Liver (tissue), 9 donors: ENCODE measurements around the gene CCM2. TPM values are rescaled to one million over a fixed set of nuclear protein-coding genes. Genes with fewer than 3 reads are reported as not detected.

Experiments used
- DNase-seq: peaks from one replicate; pipeline ENCODE4 v3.0.0-alpha.2; 2017; ENCODE audit warnings: low spot score
- H3K27ac ChIP-seq, 2 donors: one replicate each; pipeline ENCODE4 v1.7.0; 2013; ENCODE audit warnings: inconsistent platforms in 2 of 2, low read length in 2 of 2, control low read depth in 1 of 2, low read depth in 1 of 2, mild to moderate bottlenecking in 1 of 2
- H3K27me3 ChIP-seq, 4 donors: one replicate each; pipeline versions ENCODE4 v1.6.1 to v1.7.0; 2013; ENCODE audit warnings: low read length in 3 of 4, inconsistent platforms in 1 of 4, mild to moderate bottlenecking in 1 of 4, moderate library complexity in 1 of 4; ENCODE audit not compliant: control insufficient read depth in 4 of 4, insufficient read depth in 4 of 4
- H3K36me3 ChIP-seq, 4 donors: one replicate each; pipeline versions ENCODE4 v1.6.1 to v1.7.0; 2013; ENCODE audit warnings: low read length in 3 of 4, mild to moderate bottlenecking in 3 of 4, low read depth in 1 of 4, moderate library complexity in 1 of 4; ENCODE audit not compliant: control insufficient read depth in 4 of 4, insufficient read depth in 3 of 4
- H3K4me1 ChIP-seq, 4 donors: one replicate each; pipeline versions ENCODE4 v1.6.1 to v1.7.0; 2013; ENCODE audit warnings: low read length in 3 of 4, mild to moderate bottlenecking in 3 of 4, moderate library complexity in 1 of 4; ENCODE audit not compliant: control insufficient read depth in 4 of 4, insufficient read depth in 4 of 4
- H3K4me3 ChIP-seq, 3 donors: one replicate each; pipeline versions ENCODE4 v1.6.1 to v1.7.0; 2013; ENCODE audit warnings: low read length in 3 of 3, control low read depth in 1 of 3, low read depth in 1 of 3, mild to moderate bottlenecking in 1 of 3
- H3K9ac ChIP-seq, 2 donors: one replicate each; pipeline ENCODE4 v1.7.0; 2013; ENCODE audit warnings: low read length in 2 of 2, mild to moderate bottlenecking in 2 of 2, moderate library complexity in 2 of 2, control low read depth in 1 of 2, low read depth in 1 of 2
- H3K9me3 ChIP-seq, 4 donors: one replicate each; pipeline versions ENCODE4 v1.6.1 to v1.7.0; 2013; ENCODE audit warnings: low read length in 3 of 4; ENCODE audit not compliant: control insufficient read depth in 4 of 4
- EGR1 ChIP-seq, 2 donors: IDR thresholded peaks; 2 replicates each; pipeline ENCODE4 v1.6.1; 2016 to 2018; ENCODE audit warnings: antibody characterized with exemption in 2 of 2, low read depth in 2 of 2
- FOXA1 ChIP-seq: IDR thresholded peaks from 2 replicates; pipeline ENCODE4 v1.6.1; 2016; ENCODE audit warnings: antibody characterized with exemption
- FOXA2 ChIP-seq: IDR thresholded peaks from 2 replicates; pipeline ENCODE4 v1.6.1; 2016; ENCODE audit warnings: antibody characterized with exemption
- GABPA ChIP-seq, 2 donors: IDR thresholded peaks in 1 of 2; conservative IDR thresholded peaks in 1 of 2; 2 replicates each; pipeline ENCODE4 v1.6.1; 2016; ENCODE audit warnings: antibody characterized with exemption in 2 of 2, mild to moderate bottlenecking in 1 of 2, moderate library complexity in 1 of 2
- HNF4A ChIP-seq, 2 donors: conservative IDR thresholded peaks; 2 replicates each; pipeline ENCODE4 v1.6.1; 2016; ENCODE audit warnings: antibody characterized with exemption in 2 of 2, mild to moderate bottlenecking in 2 of 2
- HNF4G ChIP-seq: IDR thresholded peaks from 2 replicates; pipeline ENCODE4 v1.6.1; 2016; ENCODE audit warnings: antibody characterized with exemption
- NR2F2 ChIP-seq: IDR thresholded peaks from 2 replicates; pipeline ENCODE4 v1.6.1; 2016; ENCODE audit warnings: antibody characterized with exemption
- RXRA ChIP-seq, 2 donors: IDR thresholded peaks; 2 replicates each; pipeline ENCODE4 v1.6.1; 2017 to 2018; ENCODE audit warnings: antibody characterized with exemption in 2 of 2, mild to moderate bottlenecking in 1 of 2
- SP1 ChIP-seq: IDR thresholded peaks from 2 replicates; pipeline ENCODE4 v1.6.1; 2018; ENCODE audit warnings: antibody characterized with exemption, mild to moderate bottlenecking
- YY1 ChIP-seq: IDR thresholded peaks from 2 replicates; pipeline ENCODE4 v1.6.1; 2016; ENCODE audit warnings: antibody characterized with exemption, mild to moderate bottlenecking
- WGBS: extraction: QIAGEN DNeasy Blood & Tissue Kit; methylation state at CpG from one replicate; pipeline ENCODE4 v1.1.7; 2013; 5-methylcytosine and 5-hydroxymethylcytosine counted together
- polyA plus RNA-seq, 2 donors: library from polyadenylated mRNA; stranded (reverse) in 1 of 2; unstranded in 1 of 2; fragments of 200-250 nt in 1 of 2; fragments of >200 nt in 1 of 2; fragmentation: Nextera tagmentation in 1 of 2; extraction: Ambion mirVana in 1 of 2; gene quantifications; one replicate each; pipeline versions ENCODE4 v1.2.1 to v1.2.3, GENCODE V29; 2013 to 2015
- total RNA-seq, 2 donors: library from RNA; depleted of rRNA; stranded (reverse); fragments of >200 nt; gene quantifications; one replicate each; pipeline ENCODE4 v1.2.3, GENCODE V29; 2014
- TF ChIP-seq, protein P1 (sequence below): IDR thresholded peaks from 2 replicates; pipeline ENCODE4 v1.6.1; 2016; ENCODE audit warnings: antibody characterized with exemption, mild to moderate bottlenecking
- TF ChIP-seq, protein P2 (sequence below): fragments of 150-350 bp; IDR thresholded peaks from 2 replicates; pipeline ENCODE4 v1.5.1; 2017; ENCODE audit warnings: improper control_type of control experiment, low read depth, low read length; ENCODE audit not compliant: missing input control
- TF ChIP-seq, protein P3 (sequence below): IDR thresholded peaks from 2 replicates; pipeline ENCODE4 v1.6.1; 2016; ENCODE audit warnings: antibody characterized with exemption
- TF ChIP-seq, protein P4 (sequence below): IDR thresholded peaks from 2 replicates; pipeline ENCODE4 v1.6.1; 2016; ENCODE audit warnings: antibody characterized with exemption
- TF ChIP-seq, protein P5 (sequence below): IDR thresholded peaks from 2 replicates; pipeline ENCODE4 v1.6.1; 2016; ENCODE audit warnings: antibody characterized with exemption
- donor health status: healthy.
- donor health status: healthy.
- donor health status: healthy.
- donor health status: healthy.
- donor health status: healthy.

CCM2 gene
- total and polyA plus RNA-seq, 4 donors = 26.3 to 65.0 (median 47.5) TPM

DNA sequence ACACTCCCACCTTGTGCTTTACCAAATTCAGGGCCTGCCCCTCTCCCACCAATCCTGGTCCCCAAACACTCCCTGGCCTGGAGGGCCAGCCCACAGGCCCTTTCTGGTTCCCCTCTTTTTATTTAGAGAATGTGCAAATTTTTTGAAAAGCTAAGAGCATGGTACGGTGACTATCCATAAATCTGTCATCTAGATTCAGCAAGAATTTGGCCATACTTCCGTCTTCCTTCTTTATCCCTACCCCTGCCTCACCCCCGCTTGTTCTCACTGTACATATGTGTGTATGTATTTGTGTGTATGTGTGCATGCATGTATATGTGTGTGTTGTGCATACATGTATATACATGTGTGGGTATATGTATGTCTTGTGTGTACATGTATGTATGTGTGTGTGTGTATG, 119.5 kb downstream of the CCM2 start:
- TF ChIP-seq YY1 = no peak
- TF ChIP-seq, protein P1, sequence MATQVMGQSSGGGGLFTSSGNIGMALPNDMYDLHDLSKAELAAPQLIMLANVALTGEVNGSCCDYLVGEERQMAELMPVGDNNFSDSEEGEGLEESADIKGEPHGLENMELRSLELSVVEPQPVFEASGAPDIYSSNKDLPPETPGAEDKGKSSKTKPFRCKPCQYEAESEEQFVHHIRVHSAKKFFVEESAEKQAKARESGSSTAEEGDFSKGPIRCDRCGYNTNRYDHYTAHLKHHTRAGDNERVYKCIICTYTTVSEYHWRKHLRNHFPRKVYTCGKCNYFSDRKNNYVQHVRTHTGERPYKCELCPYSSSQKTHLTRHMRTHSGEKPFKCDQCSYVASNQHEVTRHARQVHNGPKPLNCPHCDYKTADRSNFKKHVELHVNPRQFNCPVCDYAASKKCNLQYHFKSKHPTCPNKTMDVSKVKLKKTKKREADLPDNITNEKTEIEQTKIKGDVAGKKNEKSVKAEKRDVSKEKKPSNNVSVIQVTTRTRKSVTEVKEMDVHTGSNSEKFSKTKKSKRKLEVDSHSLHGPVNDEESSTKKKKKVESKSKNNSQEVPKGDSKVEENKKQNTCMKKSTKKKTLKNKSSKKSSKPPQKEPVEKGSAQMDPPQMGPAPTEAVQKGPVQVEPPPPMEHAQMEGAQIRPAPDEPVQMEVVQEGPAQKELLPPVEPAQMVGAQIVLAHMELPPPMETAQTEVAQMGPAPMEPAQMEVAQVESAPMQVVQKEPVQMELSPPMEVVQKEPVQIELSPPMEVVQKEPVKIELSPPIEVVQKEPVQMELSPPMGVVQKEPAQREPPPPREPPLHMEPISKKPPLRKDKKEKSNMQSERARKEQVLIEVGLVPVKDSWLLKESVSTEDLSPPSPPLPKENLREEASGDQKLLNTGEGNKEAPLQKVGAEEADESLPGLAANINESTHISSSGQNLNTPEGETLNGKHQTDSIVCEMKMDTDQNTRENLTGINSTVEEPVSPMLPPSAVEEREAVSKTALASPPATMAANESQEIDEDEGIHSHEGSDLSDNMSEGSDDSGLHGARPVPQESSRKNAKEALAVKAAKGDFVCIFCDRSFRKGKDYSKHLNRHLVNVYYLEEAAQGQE = no peak
- TF ChIP-seq, protein P2, sequence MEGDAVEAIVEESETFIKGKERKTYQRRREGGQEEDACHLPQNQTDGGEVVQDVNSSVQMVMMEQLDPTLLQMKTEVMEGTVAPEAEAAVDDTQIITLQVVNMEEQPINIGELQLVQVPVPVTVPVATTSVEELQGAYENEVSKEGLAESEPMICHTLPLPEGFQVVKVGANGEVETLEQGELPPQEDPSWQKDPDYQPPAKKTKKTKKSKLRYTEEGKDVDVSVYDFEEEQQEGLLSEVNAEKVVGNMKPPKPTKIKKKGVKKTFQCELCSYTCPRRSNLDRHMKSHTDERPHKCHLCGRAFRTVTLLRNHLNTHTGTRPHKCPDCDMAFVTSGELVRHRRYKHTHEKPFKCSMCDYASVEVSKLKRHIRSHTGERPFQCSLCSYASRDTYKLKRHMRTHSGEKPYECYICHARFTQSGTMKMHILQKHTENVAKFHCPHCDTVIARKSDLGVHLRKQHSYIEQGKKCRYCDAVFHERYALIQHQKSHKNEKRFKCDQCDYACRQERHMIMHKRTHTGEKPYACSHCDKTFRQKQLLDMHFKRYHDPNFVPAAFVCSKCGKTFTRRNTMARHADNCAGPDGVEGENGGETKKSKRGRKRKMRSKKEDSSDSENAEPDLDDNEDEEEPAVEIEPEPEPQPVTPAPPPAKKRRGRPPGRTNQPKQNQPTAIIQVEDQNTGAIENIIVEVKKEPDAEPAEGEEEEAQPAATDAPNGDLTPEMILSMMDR = no peak
- TF ChIP-seq, protein P3, sequence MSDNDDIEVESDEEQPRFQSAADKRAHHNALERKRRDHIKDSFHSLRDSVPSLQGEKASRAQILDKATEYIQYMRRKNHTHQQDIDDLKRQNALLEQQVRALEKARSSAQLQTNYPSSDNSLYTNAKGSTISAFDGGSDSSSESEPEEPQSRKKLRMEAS = no peak
- no peak for TF ChIP-seq EGR1 (IDR thresholded peaks at IDR 0.05; ENCODE audit: low read depth in 2 of 2)
- TF ChIP-seq FOXA2 = no peak
- no peak for TF ChIP-seq HNF4A (conservative IDR thresholded peaks at IDR 0.05)
- DNase-seq = no peak
- Histone ChIP-seq H3K9ac (no peak overlapping the region), H3K9me3 (no peaks in the 10 kb centered on the region), H3K4me3 (no peak overlapping the region), H3K27ac (no peak overlapping the region), H3K27me3 (no peaks in the 10 kb centered on the region), H3K4me1 (no peaks in the 10 kb centered on the region), H3K36me3 (no peaks in the 10 kb centered on the region)
- 97% methylated on average over 3 of the region's 3 CpGs for WGBS

DNA sequence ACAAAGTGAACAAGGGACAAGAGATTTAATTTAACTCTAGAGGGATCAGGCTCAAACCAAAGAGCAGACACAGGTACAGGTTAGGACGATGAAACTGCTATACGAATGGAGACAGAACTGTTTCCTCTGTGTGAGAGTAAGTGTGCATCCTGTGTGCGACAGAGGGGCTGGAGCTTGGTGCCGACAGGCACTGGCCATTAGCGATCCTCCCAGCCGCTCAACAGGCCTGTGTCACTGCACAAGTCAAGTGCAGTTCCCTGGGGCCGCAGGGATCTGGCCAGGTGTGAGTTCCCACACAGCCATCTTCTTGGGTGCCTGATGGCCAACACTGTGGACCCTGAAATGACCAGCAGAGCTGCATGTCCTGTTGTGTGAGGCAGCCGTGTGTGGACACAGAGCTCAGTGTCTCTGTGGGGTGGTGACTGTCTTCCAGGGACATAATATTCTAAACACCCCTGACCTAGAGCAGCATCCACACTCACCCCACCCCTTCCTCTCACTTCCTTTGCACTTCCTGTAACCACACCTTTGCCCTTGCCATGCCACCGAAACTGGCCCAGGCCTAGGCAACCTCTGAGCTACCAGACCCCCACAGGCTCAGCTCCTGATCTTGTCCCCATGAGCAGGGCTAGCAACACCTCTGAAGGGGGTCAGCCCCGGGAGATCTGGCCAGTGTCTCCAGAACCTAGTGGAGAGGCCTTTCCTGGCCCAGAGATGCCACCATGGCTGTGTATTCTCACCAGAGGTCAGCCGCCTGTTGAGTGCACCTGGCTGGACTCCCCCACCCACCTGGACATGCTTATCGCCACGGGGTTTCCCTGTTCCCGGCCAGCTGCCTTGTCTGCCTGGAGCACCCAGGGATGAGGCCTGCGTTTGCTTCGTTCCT, 123.2 kb downstream of the CCM2 start:
- Histone ChIP-seq H3K27ac (no peak overlapping the region), H3K27me3 (no peaks in the 10 kb centered on the region), H3K9me3 (no peaks in the 10 kb centered on the region), H3K9ac (no peak overlapping the region), H3K36me3 (no peaks in the 10 kb centered on the region), H3K4me3 (no peak overlapping the region), H3K4me1 (no peaks in the 10 kb centered on the region)
- DNase-seq = no peak
- 88% methylated on average over 16 of the region's 16 CpGs for WGBS
- TF ChIP-seq HNF4G (no peak), YY1 (no peak), GABPA (IDR thresholded peaks at IDR 0.05 in 1 of 2, conservative IDR thresholded peaks at IDR 0.05 in 1 of 2) (no peak), FOXA1 (no peak), SP1 (no peak), EGR1 (IDR thresholded peaks at IDR 0.05; ENCODE audit: low read depth in 2 of 2) (no peak), NR2F2 (no peak), FOXA2 (no peak), HNF4A (conservative IDR thresholded peaks at IDR 0.05) (no peak), RXRA (IDR thresholded peaks at IDR 0.05) (no peak)
- TF ChIP-seq, protein P3 = no peak
- TF ChIP-seq, protein P4, sequence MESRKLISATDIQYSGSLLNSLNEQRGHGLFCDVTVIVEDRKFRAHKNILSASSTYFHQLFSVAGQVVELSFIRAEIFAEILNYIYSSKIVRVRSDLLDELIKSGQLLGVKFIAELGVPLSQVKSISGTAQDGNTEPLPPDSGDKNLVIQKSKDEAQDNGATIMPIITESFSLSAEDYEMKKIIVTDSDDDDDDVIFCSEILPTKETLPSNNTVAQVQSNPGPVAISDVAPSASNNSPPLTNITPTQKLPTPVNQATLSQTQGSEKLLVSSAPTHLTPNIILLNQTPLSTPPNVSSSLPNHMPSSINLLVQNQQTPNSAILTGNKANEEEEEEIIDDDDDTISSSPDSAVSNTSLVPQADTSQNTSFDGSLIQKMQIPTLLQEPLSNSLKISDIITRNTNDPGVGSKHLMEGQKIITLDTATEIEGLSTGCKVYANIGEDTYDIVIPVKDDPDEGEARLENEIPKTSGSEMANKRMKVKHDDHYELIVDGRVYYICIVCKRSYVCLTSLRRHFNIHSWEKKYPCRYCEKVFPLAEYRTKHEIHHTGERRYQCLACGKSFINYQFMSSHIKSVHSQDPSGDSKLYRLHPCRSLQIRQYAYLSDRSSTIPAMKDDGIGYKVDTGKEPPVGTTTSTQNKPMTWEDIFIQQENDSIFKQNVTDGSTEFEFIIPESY = no peak
- TF ChIP-seq, protein P5, sequence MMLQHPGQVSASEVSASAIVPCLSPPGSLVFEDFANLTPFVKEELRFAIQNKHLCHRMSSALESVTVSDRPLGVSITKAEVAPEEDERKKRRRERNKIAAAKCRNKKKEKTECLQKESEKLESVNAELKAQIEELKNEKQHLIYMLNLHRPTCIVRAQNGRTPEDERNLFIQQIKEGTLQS = no peak
- TF ChIP-seq, protein P1 = no peak
- TF ChIP-seq, protein P2 = no peak
